ENCODE data around the gene ORM2.

GRCh38 chr9:114317665-114318357, 11.9 kb upstream of the ORM2 start:
- TF ChIP-seq POLR2A (IDR thresholded peaks at IDR 0.05) (no peak), CTCF (IDR thresholded peaks at IDR 0.05) (no peak)

All from esophagus squamous epithelium (tissue), 4 donors.